ENCODE measurements around the gene ANXA2R.

Gene ANXA2R

GRCh38 chr5:43042626-43043399, 2.7 kb upstream of the ANXA2R start:
- Mint-ChIP-seq H3K27me3 (no peaks in the 10 kb centered on the region), H3K4me1 (peaks cover 45% of the 10 kb centered on the region), H3K9me3 (no peaks in the 10 kb centered on the region), H3K4me3 (peak overlapping the region; percentile 87), H3K36me3 (ENCODE audit: low read depth) (peaks cover 4% of the 10 kb centered on the region), H3K27ac (peak overlapping the region; percentile 95)
- ATAC-seq (peak; percentile 24), DNase-seq (peak; percentile 70)

GRCh38 chr5:43042176-43042625, 2.1 kb upstream of the ANXA2R start:
- Mint-ChIP-seq H3K4me3 (peak overlapping the region; percentile 87), H3K27ac (peak overlapping the region; percentile 95), H3K36me3 (ENCODE audit: low read depth) (peaks cover 4% of the 10 kb centered on the region), H3K4me1 (peaks cover 49% of the 10 kb centered on the region), H3K9me3 (no peaks in the 10 kb centered on the region), H3K27me3 (no peaks in the 10 kb centered on the region)
- peak; percentile 81 for DNase-seq
- ATAC-seq = peak; percentile 11

GRCh38 chr5:43041669-43042175, 1.6 kb upstream of the ANXA2R start:
- peak; percentile 67 for DNase-seq
- no peaks in the 10 kb centered on the region for H3K27me3 Mint-ChIP-seq
- peaks cover 54% of the 10 kb centered on the region for H3K4me1 Mint-ChIP-seq
- peak; percentile 30 for ATAC-seq
- H3K4me3 Mint-ChIP-seq = peak overlapping the region; percentile 87
- peaks cover 4% of the 10 kb centered on the region for H3K36me3 Mint-ChIP-seq (ENCODE audit: low read depth)
- peak overlapping the region; percentile 95 for H3K27ac Mint-ChIP-seq
- H3K9me3 Mint-ChIP-seq = no peaks in the 10 kb centered on the region

GRCh38 chr5:43041110-43041668, 1.1 kb upstream of the ANXA2R start:
- H3K27ac Mint-ChIP-seq = peak overlapping the region; percentile 95
- H3K4me3 Mint-ChIP-seq = peak overlapping the region; percentile 87
- no peaks in the 10 kb centered on the region for H3K27me3 Mint-ChIP-seq
- peaks cover 55% of the 10 kb centered on the region for H3K4me1 Mint-ChIP-seq
- no peaks in the 10 kb centered on the region for H3K9me3 Mint-ChIP-seq
- peak; percentile 35 for DNase-seq
- H3K36me3 Mint-ChIP-seq (ENCODE audit: low read depth) = peaks cover 3% of the 10 kb centered on the region
- no peak for ATAC-seq

- Mint-ChIP-seq H3K36me3 (ENCODE audit: low read depth) (peaks cover under 1% of the 10 kb centered on the region), H3K4me1 (peaks cover 64% of the 10 kb centered on the region), H3K27me3 (no peaks in the 10 kb centered on the region), H3K4me3 (peak overlapping the region; percentile 87), H3K9me3 (no peaks in the 10 kb centered on the region), H3K27ac (peak overlapping the region; percentile 95)
- DNase-seq (peak; percentile 69), ATAC-seq (peak; percentile 7)
Observed at GRCh38 chr5:43039471-43040286, 440 bp downstream of the ANXA2R start.

- H3K9me3 Mint-ChIP-seq = no peaks in the 10 kb centered on the region
- peak overlapping the region; percentile 95 for H3K27ac Mint-ChIP-seq
- H3K4me3 Mint-ChIP-seq = peak overlapping the region; percentile 87
- no peaks in the 10 kb centered on the region for H3K27me3 Mint-ChIP-seq
- no peaks in the 10 kb centered on the region for H3K36me3 Mint-ChIP-seq (ENCODE audit: low read depth)
- no peak for ATAC-seq
- DNase-seq = no peak
- H3K4me1 Mint-ChIP-seq = peaks cover 64% of the 10 kb centered on the region
Observed at GRCh38 chr5:43039152-43039470, 1.0 kb downstream of the ANXA2R start.

GRCh38 chr5:43038496-43038989, 1.6 kb downstream of the ANXA2R start:
- Mint-ChIP-seq H3K4me3 (peak overlapping the region; percentile 87), H3K27me3 (no peaks in the 10 kb centered on the region), H3K9me3 (no peaks in the 10 kb centered on the region), H3K4me1 (peaks cover 64% of the 10 kb centered on the region), H3K36me3 (ENCODE audit: low read depth) (no peaks in the 10 kb centered on the region), H3K27ac (peak overlapping the region; percentile 92)
- DNase-seq (peak; percentile 51), ATAC-seq (no peak)

GRCh38 chr5:43037636-43038495, 2.3 kb downstream of the ANXA2R start:
- DNase-seq = no peak
- no peaks in the 10 kb centered on the region for H3K36me3 Mint-ChIP-seq (ENCODE audit: low read depth)
- peak overlapping the region; percentile 87 for H3K4me3 Mint-ChIP-seq
- H3K27ac Mint-ChIP-seq = peak overlapping the region; percentile 92
- H3K4me1 Mint-ChIP-seq = peaks cover 58% of the 10 kb centered on the region
- H3K9me3 Mint-ChIP-seq = no peaks in the 10 kb centered on the region
- peak; percentile 31 for ATAC-seq
- no peaks in the 10 kb centered on the region for H3K27me3 Mint-ChIP-seq

- H3K4me1 Mint-ChIP-seq = peaks cover 50% of the 10 kb centered on the region
- ATAC-seq = no peak
- H3K9me3 Mint-ChIP-seq = no peaks in the 10 kb centered on the region
- H3K36me3 Mint-ChIP-seq (ENCODE audit: low read depth) = no peaks in the 10 kb centered on the region
- no peak for DNase-seq
- no peaks in the 10 kb centered on the region for H3K27me3 Mint-ChIP-seq
- peak overlapping the region; percentile 92 for H3K27ac Mint-ChIP-seq
- H3K4me3 Mint-ChIP-seq = peak overlapping the region; percentile 87
Observed at GRCh38 chr5:43036856-43037635, 3.1 kb downstream of the ANXA2R start.

GRCh38 chr5:43036409-43036808, 3.7 kb downstream of the ANXA2R start:
- no peak for DNase-seq
- Mint-ChIP-seq H3K27ac (peak overlapping the region; percentile 92), H3K36me3 (ENCODE audit: low read depth) (no peaks in the 10 kb centered on the region), H3K4me1 (peaks cover 46% of the 10 kb centered on the region), H3K4me3 (no peak overlapping the region), H3K27me3 (no peaks in the 10 kb centered on the region), H3K9me3 (no peaks in the 10 kb centered on the region)
- ATAC-seq = no peak

- H3K27ac Mint-ChIP-seq = peak overlapping the region; percentile 44
- DNase-seq (no peak), ATAC-seq (no peak)
- peaks cover 48% of the 10 kb centered on the region for H3K4me1 Mint-ChIP-seq
- no peaks in the 10 kb centered on the region for H3K9me3 Mint-ChIP-seq
- H3K4me3 Mint-ChIP-seq = no peak overlapping the region
- H3K36me3 Mint-ChIP-seq (ENCODE audit: low read depth) = no peaks in the 10 kb centered on the region
- H3K27me3 Mint-ChIP-seq = no peaks in the 10 kb centered on the region
Observed at GRCh38 chr5:43034591-43034968, 5.5 kb downstream of the ANXA2R start.

- H3K4me1 Mint-ChIP-seq = peaks cover 53% of the 10 kb centered on the region
- H3K36me3 Mint-ChIP-seq (ENCODE audit: low read depth) = no peaks in the 10 kb centered on the region
- ATAC-seq (no peak), DNase-seq (no peak)
- H3K27ac Mint-ChIP-seq = peak overlapping the region; percentile 44
- no peaks in the 10 kb centered on the region for H3K9me3 Mint-ChIP-seq
- H3K4me3 Mint-ChIP-seq = no peak overlapping the region
- H3K27me3 Mint-ChIP-seq = no peaks in the 10 kb centered on the region
Observed at GRCh38 chr5:43033841-43034590, 6.1 kb downstream of the ANXA2R start.

All from activated naive CD8-positive, alpha-beta T cell treated with anti-CD3 and anti-CD28 coated beads, Interleukin-2, amount 50 U/mL, for 24 hours (primary cell).